ENCODE results near the gene P3H3. TPM values are rescaled to one million over a fixed set of nuclear protein-coding genes. Genes with fewer than 3 reads are reported as not detected.

P3H3 gene
- total and polyA plus RNA-seq, 9 of the 15 experiments (the other 6 are each of a cell fraction or from before 2014, with no cell fraction given) = 0.03 to 15.0 (median 4.8) TPM

DNA sequence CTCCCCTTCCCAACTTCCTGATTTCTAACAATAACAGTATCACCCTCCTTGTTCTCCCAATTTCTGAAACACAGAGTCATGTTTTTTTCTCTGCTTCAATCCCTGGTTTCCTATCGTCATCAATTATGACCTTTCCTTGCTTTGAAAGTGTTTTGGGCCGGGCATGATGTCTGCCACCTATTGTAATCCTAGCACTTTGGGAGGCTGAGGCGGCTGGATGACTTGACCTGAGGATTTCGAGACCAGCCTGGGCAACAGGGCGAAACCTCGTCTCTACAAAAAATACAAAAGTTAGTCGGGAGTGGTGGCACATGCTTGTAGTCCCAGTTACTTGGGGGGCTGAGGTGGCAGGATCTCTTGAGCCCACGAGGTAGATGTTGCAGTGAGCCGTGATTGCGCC, 19.2 kb upstream of the P3H3 start:
- CTCF ChIA-PET (ENCODE audit: low intra/inter-chr PET ratio) = no interaction called here
- Histone ChIP-seq H3K9ac (ENCODE audit: insufficient read depth in 1 of 2, low read depth in 2 of 2, low read length in 2 of 2) (no peak overlapping the region), H2AFZ (ENCODE audit: low read depth, low read length) (peak overlapping the region; percentile 50; the same call in 1 of the 2 replicates), H3K4me1 (replicated peaks in 1 of 2; ENCODE audit: control insufficient read depth in 2 of 2, insufficient read depth in 2 of 2, low read length in 2 of 2) (peaks cover 0 to 7% of the 10 kb centered on the region in 2 experiments; a peak in 3 of 5 replicates), H3K9me1 (ENCODE audit: control insufficient read depth, insufficient read depth, low read length) (no peaks in the 10 kb centered on the region), H3K9me3 (replicated peaks; ENCODE audit: control insufficient read depth, insufficient read depth, low read depth, low read length) (no peaks in the 10 kb centered on the region), H3K27me3 (ENCODE audit: control insufficient read depth in 2 of 2, insufficient read depth in 2 of 2, low read length in 2 of 2) (no peaks in the 10 kb centered on the region), H3K36me3 (ENCODE audit: control insufficient read depth, insufficient read depth, low read length) (no peaks in the 10 kb centered on the region), H4K20me1 (replicated peaks; ENCODE audit: control insufficient read depth, insufficient read depth, low read length) (no peaks in the 10 kb centered on the region), H3K79me2 (ENCODE audit: control insufficient read depth, insufficient read depth, low read length) (no peaks in the 10 kb centered on the region), H3K4me2 (ENCODE audit: insufficient read depth, low read length) (no peak overlapping the region), H3K27ac (ENCODE audit: extremely low read depth, low read depth, low read length) (no peak overlapping the region), H3K4me3 (no peak overlapping the region)
- WGBS (ENCODE audit: insufficient coverage, low coverage, missing lambda C conversion rate) = 31% methylated on average over 5 of the region's 10 CpGs
- in situ Hi-C loops (cut with MboI) (no loop called here), intact Hi-C loops (cut with micrococcal nuclease) (no loop called here)
- BruUV-seq (replicated peaks) = no TSS peak
- DNase-seq (ENCODE audit: extremely low read depth in 1 of 4, low spot score in 3 of 4) (no peak), FAIRE-seq (no peak), ATAC-seq (no peak)
- TF ChIP-seq, protein P1, sequence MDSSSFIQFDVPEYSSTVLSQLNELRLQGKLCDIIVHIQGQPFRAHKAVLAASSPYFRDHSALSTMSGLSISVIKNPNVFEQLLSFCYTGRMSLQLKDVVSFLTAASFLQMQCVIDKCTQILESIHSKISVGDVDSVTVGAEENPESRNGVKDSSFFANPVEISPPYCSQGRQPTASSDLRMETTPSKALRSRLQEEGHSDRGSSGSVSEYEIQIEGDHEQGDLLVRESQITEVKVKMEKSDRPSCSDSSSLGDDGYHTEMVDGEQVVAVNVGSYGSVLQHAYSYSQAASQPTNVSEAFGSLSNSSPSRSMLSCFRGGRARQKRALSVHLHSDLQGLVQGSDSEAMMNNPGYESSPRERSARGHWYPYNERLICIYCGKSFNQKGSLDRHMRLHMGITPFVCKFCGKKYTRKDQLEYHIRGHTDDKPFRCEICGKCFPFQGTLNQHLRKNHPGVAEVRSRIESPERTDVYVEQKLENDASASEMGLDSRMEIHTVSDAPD (CRISPR knock-in tag; IDR thresholded peaks at IDR 0.05) = no peak
- no peak for TF ChIP-seq ILK (tag; IDR thresholded peaks at IDR 0.05; ENCODE audit: borderline replicate concordance, low read depth)
- TF ChIP-seq DDX20 (tag; IDR thresholded peaks at IDR 0.05; ENCODE audit: low read depth) = no peak
- no peak for TF ChIP-seq ERF (CRISPR knock-in tag; IDR thresholded peaks at IDR 0.05)
- TF ChIP-seq, protein P2, sequence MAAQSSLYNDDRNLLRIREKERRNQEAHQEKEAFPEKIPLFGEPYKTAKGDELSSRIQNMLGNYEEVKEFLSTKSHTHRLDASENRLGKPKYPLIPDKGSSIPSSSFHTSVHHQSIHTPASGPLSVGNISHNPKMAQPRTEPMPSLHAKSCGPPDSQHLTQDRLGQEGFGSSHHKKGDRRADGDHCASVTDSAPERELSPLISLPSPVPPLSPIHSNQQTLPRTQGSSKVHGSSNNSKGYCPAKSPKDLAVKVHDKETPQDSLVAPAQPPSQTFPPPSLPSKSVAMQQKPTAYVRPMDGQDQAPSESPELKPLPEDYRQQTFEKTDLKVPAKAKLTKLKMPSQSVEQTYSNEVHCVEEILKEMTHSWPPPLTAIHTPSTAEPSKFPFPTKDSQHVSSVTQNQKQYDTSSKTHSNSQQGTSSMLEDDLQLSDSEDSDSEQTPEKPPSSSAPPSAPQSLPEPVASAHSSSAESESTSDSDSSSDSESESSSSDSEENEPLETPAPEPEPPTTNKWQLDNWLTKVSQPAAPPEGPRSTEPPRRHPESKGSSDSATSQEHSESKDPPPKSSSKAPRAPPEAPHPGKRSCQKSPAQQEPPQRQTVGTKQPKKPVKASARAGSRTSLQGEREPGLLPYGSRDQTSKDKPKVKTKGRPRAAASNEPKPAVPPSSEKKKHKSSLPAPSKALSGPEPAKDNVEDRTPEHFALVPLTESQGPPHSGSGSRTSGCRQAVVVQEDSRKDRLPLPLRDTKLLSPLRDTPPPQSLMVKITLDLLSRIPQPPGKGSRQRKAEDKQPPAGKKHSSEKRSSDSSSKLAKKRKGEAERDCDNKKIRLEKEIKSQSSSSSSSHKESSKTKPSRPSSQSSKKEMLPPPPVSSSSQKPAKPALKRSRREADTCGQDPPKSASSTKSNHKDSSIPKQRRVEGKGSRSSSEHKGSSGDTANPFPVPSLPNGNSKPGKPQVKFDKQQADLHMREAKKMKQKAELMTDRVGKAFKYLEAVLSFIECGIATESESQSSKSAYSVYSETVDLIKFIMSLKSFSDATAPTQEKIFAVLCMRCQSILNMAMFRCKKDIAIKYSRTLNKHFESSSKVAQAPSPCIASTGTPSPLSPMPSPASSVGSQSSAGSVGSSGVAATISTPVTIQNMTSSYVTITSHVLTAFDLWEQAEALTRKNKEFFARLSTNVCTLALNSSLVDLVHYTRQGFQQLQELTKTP (IDR thresholded peaks at IDR 0.05; ENCODE audit: low read depth in 1 of 2, partially characterized antibody in 2 of 2) = no peak
- no peak for TF ChIP-seq MYBL2 (IDR thresholded peaks at IDR 0.05; ENCODE audit: low read depth)
- TF ChIP-seq MYBL2 (CRISPR knock-in tag; IDR thresholded peaks at IDR 0.05; ENCODE audit: borderline replicate concordance) = no peak
- no peak for TF ChIP-seq ZNF584 (CRISPR knock-in tag; IDR thresholded peaks at IDR 0.05; ENCODE audit: low read depth)
- TF ChIP-seq, protein P3, sequence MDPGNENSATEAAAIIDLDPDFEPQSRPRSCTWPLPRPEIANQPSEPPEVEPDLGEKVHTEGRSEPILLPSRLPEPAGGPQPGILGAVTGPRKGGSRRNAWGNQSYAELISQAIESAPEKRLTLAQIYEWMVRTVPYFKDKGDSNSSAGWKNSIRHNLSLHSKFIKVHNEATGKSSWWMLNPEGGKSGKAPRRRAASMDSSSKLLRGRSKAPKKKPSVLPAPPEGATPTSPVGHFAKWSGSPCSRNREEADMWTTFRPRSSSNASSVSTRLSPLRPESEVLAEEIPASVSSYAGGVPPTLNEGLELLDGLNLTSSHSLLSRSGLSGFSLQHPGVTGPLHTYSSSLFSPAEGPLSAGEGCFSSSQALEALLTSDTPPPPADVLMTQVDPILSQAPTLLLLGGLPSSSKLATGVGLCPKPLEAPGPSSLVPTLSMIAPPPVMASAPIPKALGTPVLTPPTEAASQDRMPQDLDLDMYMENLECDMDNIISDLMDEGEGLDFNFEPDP (CRISPR knock-in tag; IDR thresholded peaks at IDR 0.05) = no peak
- POLR2A ChIA-PET = no interaction called here

All from K562 (cell line).